Epidermal melanocyte (primary cell): Measurements from ENCODE around the gene TWIST1.

Experiments
- DNase-seq: peaks from one replicate; pipeline ENCODE4 v3.0.0; 2011; ENCODE audit warnings: low spot score; ENCODE audit not compliant: insufficient read length

Gene TWIST1

DNA sequence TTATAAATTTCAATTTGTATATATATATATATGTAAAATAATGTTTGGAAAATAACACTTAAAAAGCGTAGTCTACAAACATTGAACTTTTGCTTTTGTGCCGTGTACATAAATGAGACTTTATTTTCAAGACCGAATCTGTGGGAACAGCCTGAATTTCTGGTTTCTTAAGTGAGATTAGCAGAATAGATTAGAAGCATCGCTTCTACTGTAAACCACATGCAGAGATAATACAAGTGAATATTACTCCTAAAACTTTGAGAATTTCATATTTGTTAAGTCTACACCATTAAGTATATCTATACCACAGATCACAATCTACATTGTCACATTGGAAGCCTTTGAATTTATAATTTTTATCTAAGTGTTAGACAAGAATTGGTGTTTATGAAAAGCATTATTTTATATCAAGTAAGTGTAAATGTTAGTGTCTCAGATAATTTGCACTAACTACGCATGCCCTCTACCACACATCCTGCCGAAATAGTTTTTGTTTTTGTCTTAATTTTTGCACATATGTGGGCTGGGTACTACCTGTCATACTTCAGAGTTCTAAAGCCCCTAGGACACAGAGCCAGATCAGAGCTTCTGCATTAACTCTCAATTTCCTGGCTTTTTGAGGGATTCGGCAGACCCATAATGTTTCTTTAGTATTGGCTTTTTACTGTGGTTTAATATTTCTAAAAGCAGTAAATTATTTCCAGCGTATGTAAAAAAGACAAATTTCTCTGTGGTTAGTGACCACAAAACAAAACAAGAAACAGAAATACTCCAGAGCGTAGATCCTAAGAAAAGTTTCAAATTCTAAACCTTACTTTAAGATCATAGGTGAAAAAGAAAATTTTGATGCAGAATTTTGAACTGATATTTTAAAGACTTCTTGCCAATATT lies 20.0 kb downstream of the TWIST1 start:
- no peak for DNase-seq

- no peak for DNase-seq
Measured at GRCh38 chr7:19095353-19095860, 22.0 kb downstream of the TWIST1 start.

DNA sequence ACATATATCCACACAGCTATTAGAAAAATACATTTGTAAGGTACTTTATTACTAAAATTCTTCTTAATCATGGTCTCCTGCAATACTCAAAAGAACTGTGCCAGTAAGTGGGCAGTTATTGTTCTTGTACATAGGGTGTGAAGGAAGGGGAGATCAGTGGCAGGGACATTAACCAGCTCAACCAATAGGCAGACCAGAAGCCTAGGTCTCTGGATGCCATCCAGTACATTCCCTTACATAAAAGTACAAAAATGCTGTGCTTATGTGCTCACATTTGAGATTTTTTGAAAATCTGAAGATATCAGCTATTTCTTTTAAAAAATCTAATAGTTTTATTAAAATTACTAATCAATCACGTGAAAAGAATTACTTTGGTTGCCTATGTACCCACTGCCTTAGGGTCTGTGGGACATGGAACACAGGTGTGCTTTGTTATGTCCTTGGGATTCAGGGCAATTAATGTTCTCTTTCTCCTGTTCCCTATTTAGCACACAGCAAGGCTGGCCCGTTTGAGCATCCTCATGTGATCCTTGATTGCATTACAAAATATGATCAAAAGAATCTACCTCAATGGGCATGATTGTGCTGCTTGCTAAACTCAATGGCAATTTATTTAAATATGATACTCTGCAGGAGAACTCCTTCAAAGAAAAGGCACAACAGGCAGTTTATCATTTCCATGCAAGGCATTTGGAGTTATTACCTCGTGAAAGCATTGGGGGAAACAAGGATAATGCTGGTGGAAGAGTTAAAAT lies 22.7 kb downstream of the TWIST1 start:
- DNase-seq = no peak

GRCh38 chr7:19094138-19094537 lies 23.3 kb downstream of the TWIST1 start:
- DNase-seq = no peak

DNA sequence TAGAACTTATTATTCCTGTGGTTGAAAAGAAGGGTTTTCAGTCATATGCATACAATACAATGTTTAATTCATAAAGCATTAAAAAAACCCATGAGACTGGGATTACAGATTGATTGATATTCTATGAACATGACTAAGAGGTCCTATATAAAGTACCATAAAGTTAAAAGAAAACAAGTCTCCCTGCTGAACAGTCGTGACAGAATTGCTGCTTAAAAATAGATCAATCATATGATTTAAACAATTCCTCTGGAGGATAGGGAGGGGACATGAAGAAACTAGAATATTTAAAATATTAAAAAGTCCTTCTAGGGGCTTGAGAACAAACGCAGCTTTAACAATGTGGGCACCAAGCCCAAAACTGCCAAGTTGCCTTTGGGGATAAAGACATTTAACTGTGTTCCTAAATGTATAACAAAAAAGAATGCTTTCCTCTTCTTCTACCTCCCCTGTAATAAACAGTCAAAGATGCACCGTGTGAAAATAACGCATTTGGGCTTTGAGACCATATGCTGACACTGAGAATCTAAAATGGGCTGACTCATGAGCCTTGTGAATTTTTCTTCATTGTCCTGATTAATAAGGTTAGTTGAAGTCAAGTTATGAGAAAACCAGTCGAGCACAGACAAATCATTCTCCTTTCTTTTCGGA lies 25.8 kb downstream of the TWIST1 start:
- DNase-seq = no peak

- no peak for DNase-seq
Measured at GRCh38 chr7:19090526-19090925, 26.9 kb downstream of the TWIST1 start.

GRCh38 chr7:19089797-19090196 lies 27.6 kb downstream of the TWIST1 start:
- DNase-seq = no peak

DNA sequence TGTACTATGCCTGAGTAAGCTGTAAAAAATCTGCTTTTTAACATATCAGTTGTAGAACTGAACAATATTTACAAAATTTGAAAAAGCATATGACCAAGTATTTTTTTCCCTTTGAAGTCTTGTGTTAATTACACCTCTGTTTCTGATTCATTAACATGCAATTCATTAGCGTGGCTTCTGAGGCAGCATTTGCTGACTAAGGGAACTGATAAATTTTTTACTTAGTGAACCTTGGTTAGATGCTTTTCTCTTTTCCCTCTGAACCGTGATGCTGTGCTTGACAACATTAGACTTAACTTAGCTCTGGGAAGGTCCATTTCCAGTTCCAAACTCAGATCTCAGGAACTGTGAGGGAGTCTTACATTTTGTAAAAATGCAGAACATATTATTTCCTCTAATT lies 28.1 kb downstream of the TWIST1 start:
- no peak for DNase-seq

DNA sequence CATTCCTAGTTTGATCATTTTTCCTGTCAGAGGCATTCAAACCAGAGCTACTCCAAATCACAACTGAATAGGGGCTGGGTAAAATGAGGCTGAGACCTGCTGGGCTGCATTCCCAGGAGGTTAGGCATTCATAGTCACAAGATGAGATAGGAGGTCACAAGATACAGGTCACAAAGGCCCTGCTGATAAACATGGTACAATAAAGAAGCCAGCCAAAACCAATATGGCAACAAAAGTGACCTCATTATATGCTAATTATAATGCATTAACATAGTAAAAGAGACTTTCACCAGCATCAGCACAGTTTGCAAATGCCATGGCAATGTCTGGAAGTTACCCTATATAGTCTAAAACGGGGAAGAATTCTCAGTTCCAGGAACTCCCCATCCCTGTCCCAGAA lies 37.3 kb downstream of the TWIST1 start:
- no peak for DNase-seq

DNA sequence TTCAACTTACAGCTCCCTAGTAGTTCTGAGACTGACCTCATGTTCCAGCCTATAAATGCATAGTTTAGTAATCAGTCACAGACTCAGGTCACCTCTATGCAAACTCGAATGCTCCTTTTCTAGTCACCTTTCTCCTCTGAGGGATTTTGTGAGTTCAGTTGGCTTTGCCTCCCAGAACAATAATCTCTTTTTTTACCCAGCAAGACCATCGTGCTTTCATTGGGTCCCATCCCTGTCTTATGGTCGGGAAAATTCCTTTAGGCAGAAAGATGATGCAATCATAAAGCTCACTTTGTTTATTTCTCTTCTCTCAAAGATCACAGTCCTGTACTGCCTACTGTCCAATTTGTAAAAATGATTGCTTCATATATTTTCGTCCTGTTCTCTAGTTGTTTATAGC lies 38.4 kb downstream of the TWIST1 start:
- DNase-seq = peak; percentile 25

GRCh38 chr7:19069842-19070241 lies 47.6 kb downstream of the TWIST1 start:
- DNase-seq = no peak

GRCh38 chr7:19066170-19066569 lies 51.3 kb downstream of the TWIST1 start:
- DNase-seq = no peak
